Effector memory CD4-positive, alpha-beta T cell (primary cell): ENCODE measurements around the gene JAK1.

Experiments used
- DNase-seq, 3 donors: peaks; one replicate each; pipeline ENCODE4 v3.0.0-alpha.2; 2020
- H3K27ac ChIP-seq: 2 replicates; pipeline ENCODE4 v1.7.0; 2013; ENCODE audit warnings: mild to moderate bottlenecking, low read length, moderate library complexity; ENCODE audit not compliant: insufficient read depth, poor library complexity, severe bottlenecking
- H3K27me3 ChIP-seq: replicated peaks from 2 replicates; pipeline ENCODE4 v1.7.0; 2013; ENCODE audit warnings: mild to moderate bottlenecking, low read length; ENCODE audit not compliant: insufficient read depth, control insufficient read depth, poor library complexity, severe bottlenecking
- H3K36me3 ChIP-seq: 2 replicates; pipeline ENCODE4 v1.7.0; 2013; ENCODE audit warnings: mild to moderate bottlenecking, low read length, moderate library complexity; ENCODE audit not compliant: control insufficient read depth, insufficient read depth
- H3K4me1 ChIP-seq: 2 replicates; pipeline ENCODE4 v1.7.0; 2013; ENCODE audit warnings: low read length, mild to moderate bottlenecking; ENCODE audit not compliant: control insufficient read depth, insufficient read depth, poor library complexity, severe bottlenecking
- H3K4me3 ChIP-seq: 2 replicates; pipeline ENCODE4 v1.7.0; 2013; ENCODE audit warnings: low read length, low read depth, mild to moderate bottlenecking; ENCODE audit not compliant: insufficient read depth, poor library complexity, severe bottlenecking
- H3K9me3 ChIP-seq: 2 replicates; pipeline ENCODE4 v1.7.0; 2013; ENCODE audit warnings: mild to moderate bottlenecking, low read length, moderate library complexity; ENCODE audit not compliant: control insufficient read depth

The JAK1 gene

DNA sequence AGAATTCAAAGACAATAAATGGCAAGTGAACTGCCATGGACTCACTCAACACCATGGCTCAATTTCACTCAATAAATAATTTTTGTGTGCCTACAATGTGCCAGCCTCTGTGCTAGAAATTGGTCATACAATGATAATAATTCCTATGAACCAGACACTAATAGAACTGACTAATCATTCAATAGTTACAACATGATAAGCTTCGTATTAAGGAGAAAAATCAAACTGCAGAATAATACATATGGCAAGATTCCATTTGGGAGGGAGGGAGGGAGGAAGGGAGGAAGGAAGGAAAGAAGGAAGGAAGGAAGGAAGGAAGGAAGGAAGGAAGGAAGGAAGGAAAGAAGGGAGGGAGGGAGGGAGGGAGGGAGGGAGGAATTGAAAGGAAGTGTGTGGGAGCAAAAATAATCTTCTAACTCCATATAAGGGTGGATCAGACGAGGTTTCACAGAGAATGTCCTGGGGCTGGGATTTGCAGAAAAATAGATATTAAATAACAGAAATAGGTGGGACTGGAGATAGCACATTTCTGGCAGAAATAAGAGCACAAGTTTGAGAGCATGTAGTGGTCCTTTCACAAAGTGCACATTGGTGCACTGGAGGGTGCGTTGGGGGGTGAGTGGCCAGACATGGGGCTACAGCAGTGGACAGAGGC is 52.9 kb downstream of the JAK1 start:
- Histone ChIP-seq H3K36me3 (no peaks in the 10 kb centered on the region), H3K27me3 (no peaks in the 10 kb centered on the region), H3K4me1 (peaks cover 51% of the 10 kb centered on the region), H3K4me3 (no peak overlapping the region), H3K9me3 (no peaks in the 10 kb centered on the region), H3K27ac (no peak overlapping the region)
- DNase-seq: no peak

DNA sequence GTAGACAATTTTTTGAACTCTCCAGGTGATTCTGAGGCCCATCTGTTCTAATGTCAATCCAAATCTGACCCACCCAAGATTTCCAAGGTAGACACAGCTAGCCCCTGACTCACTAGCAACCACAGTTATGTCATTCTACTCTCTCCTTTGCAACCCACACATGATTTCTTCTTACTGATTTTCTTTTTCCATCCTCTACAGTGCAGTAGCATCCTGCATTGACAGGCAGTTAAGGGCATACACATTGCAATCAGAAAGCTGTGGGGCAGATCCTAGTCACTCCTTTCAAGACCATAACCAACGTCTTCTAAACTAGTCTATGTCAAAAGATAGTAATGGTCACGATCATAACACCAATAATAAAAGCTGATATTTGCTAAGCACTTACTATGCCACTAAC is 54.2 kb downstream of the JAK1 start:
- Histone ChIP-seq H3K27ac (no peak overlapping the region), H3K4me3 (no peak overlapping the region), H3K36me3 (no peaks in the 10 kb centered on the region), H3K4me1 (peaks cover 45% of the 10 kb centered on the region), H3K27me3 (no peaks in the 10 kb centered on the region), H3K9me3 (no peaks in the 10 kb centered on the region)
- DNase-seq: no peak

DNA sequence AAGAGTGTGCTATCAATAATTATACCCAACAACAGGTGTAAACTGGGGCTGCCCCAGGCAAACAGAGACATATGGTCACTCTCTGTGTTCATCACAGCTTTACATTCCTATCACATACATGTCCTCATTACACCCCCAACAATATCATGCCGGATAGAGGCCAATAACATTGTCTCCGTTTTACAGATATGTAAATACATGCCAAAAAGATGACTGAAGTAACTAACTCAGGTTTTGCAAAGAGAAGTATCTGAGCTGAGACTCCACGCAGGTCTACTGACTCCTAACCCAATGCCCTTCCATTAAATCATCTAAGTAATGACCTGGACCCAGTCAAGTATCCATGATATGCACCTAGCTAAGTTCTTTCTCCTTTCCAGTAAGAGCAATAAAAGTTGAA is 55.0 kb downstream of the JAK1 start:
- Histone ChIP-seq H3K4me3 (no peak overlapping the region), H3K36me3 (no peaks in the 10 kb centered on the region), H3K27ac (no peak overlapping the region), H3K9me3 (no peaks in the 10 kb centered on the region), H3K4me1 (peaks cover 38% of the 10 kb centered on the region), H3K27me3 (no peaks in the 10 kb centered on the region)
- no peak for DNase-seq

DNA sequence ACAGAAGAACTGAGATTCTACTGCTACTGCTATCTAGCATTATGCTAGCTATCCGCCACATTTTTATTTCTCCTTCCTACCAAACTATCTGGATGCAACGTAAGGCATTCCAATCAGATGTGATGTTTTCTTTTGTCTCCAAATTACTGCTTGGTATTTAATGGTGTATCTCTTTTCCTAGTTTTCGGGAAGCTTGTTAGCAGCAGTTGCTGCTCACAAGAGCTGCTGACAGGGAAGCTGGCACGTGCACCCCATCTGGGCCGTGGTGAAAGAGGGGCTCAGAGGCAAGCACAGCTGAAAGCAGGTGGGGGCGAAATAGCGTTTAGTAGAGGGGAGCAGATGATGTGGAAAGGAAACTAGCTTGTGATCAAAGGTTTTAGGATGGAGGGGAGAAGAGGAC is 57.3 kb downstream of the JAK1 start:
- no peak overlapping the region for H3K27ac ChIP-seq
- no peaks in the 10 kb centered on the region for H3K27me3 ChIP-seq
- no peak overlapping the region for H3K4me3 ChIP-seq
- H3K36me3 ChIP-seq: no peaks in the 10 kb centered on the region
- H3K9me3 ChIP-seq: no peaks in the 10 kb centered on the region
- peaks cover 27% of the 10 kb centered on the region for H3K4me1 ChIP-seq
- no peak for DNase-seq

DNA sequence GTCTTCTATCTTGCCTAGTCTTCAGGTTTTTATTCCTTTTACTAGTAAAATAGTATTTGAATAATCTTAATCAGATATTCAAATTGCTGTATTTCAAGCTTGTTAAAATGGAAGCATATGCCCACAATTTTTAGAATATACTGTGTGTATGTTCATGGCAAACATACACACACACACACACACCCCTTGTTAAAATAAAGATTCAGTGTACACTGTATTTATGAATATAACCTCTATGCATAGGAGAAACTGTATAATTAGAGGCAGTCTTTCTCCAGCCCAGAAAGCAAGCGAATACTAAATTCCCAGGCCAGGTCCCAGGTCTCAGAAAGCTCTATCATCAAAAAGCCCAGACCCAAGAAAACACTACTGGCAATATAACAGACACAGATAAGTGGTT is 57.8 kb downstream of the JAK1 start:
- no peak for DNase-seq
- Histone ChIP-seq H3K27me3 (no peaks in the 10 kb centered on the region), H3K27ac (no peak overlapping the region), H3K4me1 (peaks cover 23% of the 10 kb centered on the region), H3K36me3 (no peaks in the 10 kb centered on the region), H3K9me3 (no peaks in the 10 kb centered on the region), H3K4me3 (no peak overlapping the region)

DNA sequence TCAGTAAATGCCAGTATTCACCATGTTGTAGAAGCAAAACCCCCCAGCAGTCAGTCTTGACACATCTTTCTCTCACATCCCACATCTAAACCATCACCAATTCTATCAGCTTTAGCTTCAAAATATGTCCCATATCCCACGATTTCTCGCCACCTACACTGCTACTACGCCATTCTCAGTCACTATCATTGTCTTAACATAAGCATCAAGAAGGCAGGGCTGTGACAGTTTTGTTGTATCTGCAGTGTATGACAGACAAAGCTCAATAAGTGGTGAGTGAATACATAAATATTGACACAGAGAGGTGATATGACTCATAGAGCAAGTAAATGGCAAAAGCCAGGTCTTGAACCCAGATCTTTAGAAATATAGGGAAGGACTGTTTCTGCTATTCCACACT is 59.9 kb downstream of the JAK1 start:
- H3K27ac ChIP-seq: no peak overlapping the region
- no peak for DNase-seq
- peaks cover 22% of the 10 kb centered on the region for H3K4me1 ChIP-seq

DNA sequence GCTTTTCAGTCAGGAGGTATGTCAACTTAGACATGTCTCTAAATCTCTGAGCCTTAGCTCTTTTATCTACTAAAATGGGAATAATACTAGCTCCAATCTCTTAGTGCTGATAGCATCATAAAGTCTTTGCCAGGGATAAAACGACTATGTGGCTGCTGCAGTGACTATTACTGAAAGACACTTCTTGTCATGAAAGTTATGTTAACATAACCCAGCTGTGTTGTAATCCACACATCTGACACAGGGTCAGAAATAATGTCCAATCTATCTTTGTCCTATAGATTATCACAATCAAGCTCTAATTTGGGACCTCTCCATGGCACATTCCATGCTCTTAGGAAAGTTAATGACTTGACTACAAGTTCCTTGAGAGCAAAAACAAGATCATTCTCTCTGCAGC is 62.8 kb downstream of the JAK1 start:
- Histone ChIP-seq H3K27ac (no peak overlapping the region), H3K4me1 (peaks cover 16% of the 10 kb centered on the region)
- no peak for DNase-seq

More for the DNA sequence above, 59.9 kb downstream of the JAK1 start:
- H3K4me3 ChIP-seq: no peak overlapping the region
- H3K36me3 ChIP-seq: no peaks in the 10 kb centered on the region
- no peaks in the 10 kb centered on the region for H3K9me3 ChIP-seq
- no peaks in the 10 kb centered on the region for H3K27me3 ChIP-seq

DNA sequence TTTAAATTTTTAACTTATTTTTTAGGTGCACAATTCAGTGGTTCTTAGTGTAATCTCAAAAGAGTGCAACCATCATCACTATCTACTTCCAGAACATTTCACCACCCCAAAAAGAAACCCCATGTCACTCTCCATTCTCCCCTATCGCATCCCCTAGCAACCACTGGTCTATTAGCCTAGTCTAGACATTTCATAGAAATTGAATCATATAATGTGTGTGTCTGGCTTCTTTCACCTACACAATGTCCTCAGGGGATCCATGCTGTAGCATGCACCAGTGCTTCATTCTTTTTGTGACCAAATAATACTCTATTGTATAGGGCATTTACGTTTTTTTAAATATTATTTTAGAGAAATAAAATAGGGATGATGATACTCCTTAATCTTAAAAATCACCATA is 64.7 kb downstream of the JAK1 start:
- Histone ChIP-seq H3K27me3 (no peaks in the 10 kb centered on the region), H3K4me1 (peaks cover 25% of the 10 kb centered on the region), H3K9me3 (no peaks in the 10 kb centered on the region), H3K27ac (no peak overlapping the region), H3K36me3 (no peaks in the 10 kb centered on the region), H3K4me3 (no peak overlapping the region)
- DNase-seq: no peak

More for the DNA sequence above, 62.8 kb downstream of the JAK1 start:
- no peak overlapping the region for H3K4me3 ChIP-seq
- no peaks in the 10 kb centered on the region for H3K36me3 ChIP-seq
- no peaks in the 10 kb centered on the region for H3K9me3 ChIP-seq
- H3K27me3 ChIP-seq: no peaks in the 10 kb centered on the region

DNA sequence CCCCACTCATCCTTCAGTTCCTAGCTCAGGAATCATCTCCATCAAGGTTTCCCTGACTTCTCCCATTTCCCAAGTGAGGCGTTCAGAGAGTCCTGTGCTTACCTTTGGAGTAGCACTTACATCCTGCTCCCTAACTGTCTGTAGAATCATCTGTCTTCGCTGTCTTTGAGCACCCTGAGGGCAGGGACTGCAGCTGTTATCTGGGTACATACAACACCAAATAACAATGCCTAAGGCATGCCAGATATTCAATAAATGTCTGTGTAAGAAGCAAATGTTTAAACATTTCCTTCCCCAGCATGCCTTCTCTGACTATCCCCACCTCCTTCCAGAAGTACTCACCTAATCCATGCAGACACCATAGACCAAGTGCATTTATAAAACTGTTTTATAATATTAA is 65.4 kb downstream of the JAK1 start:
- peaks cover 30% of the 10 kb centered on the region for H3K4me1 ChIP-seq
- DNase-seq: no peak
- no peaks in the 10 kb centered on the region for H3K36me3 ChIP-seq
- H3K27ac ChIP-seq: no peak overlapping the region
- no peaks in the 10 kb centered on the region for H3K9me3 ChIP-seq
- no peaks in the 10 kb centered on the region for H3K27me3 ChIP-seq
- H3K4me3 ChIP-seq: no peak overlapping the region

DNA sequence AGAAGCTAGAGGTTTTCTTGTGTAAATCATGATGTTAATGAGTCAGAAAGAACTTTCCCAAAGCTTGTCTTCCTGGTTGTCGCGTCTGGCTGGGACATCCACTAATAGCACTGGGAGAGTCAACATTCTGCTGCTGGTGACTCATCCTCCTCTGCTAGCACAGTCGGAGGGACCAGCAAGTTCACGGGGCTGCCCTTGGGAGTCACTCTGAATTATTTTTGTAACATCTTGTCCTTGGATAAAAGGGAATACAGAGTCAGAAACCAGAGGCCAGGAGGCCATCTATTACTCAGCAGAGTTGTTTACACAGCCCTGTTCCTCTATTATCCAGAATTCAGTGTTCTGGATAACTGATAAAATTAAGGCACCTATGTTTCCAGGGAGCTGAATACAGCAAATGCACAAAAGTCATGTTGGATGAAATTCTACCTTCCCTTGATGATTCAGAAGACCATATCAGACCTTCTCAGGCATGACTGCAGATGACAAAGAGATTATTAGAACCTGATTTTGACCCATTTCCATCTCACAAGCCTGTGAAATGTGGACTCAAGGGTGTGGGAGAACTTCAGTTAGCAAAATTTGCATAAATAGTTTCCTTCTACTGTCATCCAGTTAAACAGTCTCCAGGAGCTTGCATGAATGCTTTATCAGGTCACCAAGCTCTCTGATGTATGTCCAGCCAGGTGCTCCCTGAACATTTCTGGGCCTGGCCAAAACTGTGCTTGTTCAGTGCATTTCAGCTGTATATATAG is 68.1 kb downstream of the JAK1 start:
- Histone ChIP-seq H3K27ac (no peak overlapping the region), H3K27me3 (no peaks in the 10 kb centered on the region), H3K4me3 (no peak overlapping the region), H3K36me3 (no peaks in the 10 kb centered on the region), H3K9me3 (no peaks in the 10 kb centered on the region), H3K4me1 (peaks cover 33% of the 10 kb centered on the region)
- peak; percentile 16 to 40 (median 35) for DNase-seq
